K562 (cell line): ENCODE results near the gene SLC16A10. TPM values are rescaled to one million over a fixed set of nuclear protein-coding genes. Genes with fewer than 3 reads are reported as not detected.
A peak's percentile ranks its signal among the peaks of the same experiment; 100 is the strongest.

Source experiments
- BCL6 ChIP-seq: fragments of 250-450 bp; sonication (Bioruptor Pico); IDR thresholded peaks from 2 replicates; pipeline ENCODE4 v1.4.0; 2020
- CBX1 ChIP-seq: sonication (generic); IDR thresholded peaks from 2 replicates; pipeline ENCODE4 v1.6.1; 2016; ENCODE audit warnings: antibody characterized with exemption, low read depth, mild to moderate bottlenecking
- CTBP1 ChIP-seq: fragments of 450-650 bp; IDR thresholded peaks from 2 replicates; pipeline ENCODE4 v1.6.1; 2016; ENCODE audit warnings: borderline replicate concordance
- ETV6 ChIP-seq, 3 experiments: fragments of 150-350 bp in 1 of 3; sonication (generic) in 1 of 3; formaldehyde crosslinking in 1 of 3; IDR thresholded peaks; 2 replicates each; pipeline versions ENCODE4 v1.6.1 to v1.8.0; 2014 to 2022; ENCODE audit warnings: borderline replicate concordance in 2 of 3, low read depth in 2 of 3, antibody characterized with exemption in 1 of 3, low read length in 1 of 3, mild to moderate bottlenecking in 1 of 3, missing genetic modification reagents in 1 of 3
- HDAC6 ChIP-seq: IDR thresholded peaks from 2 replicates; pipeline ENCODE4 v1.6.1; 2012; ENCODE audit warnings: low read depth, mild to moderate bottlenecking, control low read depth, inconsistent platforms, low read length, moderate library complexity
- MXI1 ChIP-seq: IDR thresholded peaks from 2 replicates; pipeline ENCODE4 v1.6.1; 2011; ENCODE audit warnings: low read depth, mild to moderate bottlenecking, improper control_type of control experiment, low read length
- RBFOX2 ChIP-seq: fragments of 200-400 bp; formaldehyde crosslinking; IDR thresholded peaks from 2 replicates; pipeline ENCODE4 v1.6.1; 2017; ENCODE audit warnings: low read depth, mild to moderate bottlenecking, low read length, moderate library complexity
- RBM15 ChIP-seq: fragments of 200-400 bp; formaldehyde crosslinking; IDR thresholded peaks from 2 replicates; pipeline ENCODE4 v1.6.1; 2018; ENCODE audit warnings: mild to moderate bottlenecking, low read length, moderate library complexity; ENCODE audit not compliant: insufficient read depth
- SMARCE1 ChIP-seq: fragments of 450-650 bp; IDR thresholded peaks from 2 replicates; pipeline ENCODE4 v1.7.1; 2016; ENCODE audit warnings: mild to moderate bottlenecking
- ZNF586 ChIP-seq: fragments of 450-650 bp; formaldehyde crosslinking; conservative IDR thresholded peaks from 2 replicates; pipeline ENCODE4 v1.4.0; 2020; ENCODE audit warnings: mild to moderate bottlenecking, moderate library complexity
- polyA plus RNA-seq, 8 experiments: library from polyadenylated mRNA; depleted of rRNA in 4 of 8; stranded (reverse) in 5 of 8; unstranded in 3 of 8; fragments of >200 nt; fragmentation: Nextera tagmentation in 2 of 8; fragmentation: Illumina TruSeq in 1 of 8; extraction: Ambion mirVana in 2 of 8; extraction: Trizol in 1 of 8; gene quantifications; 2 replicates each; pipeline versions ENCODE4 v1.2.1 to v1.2.3, GENCODE V29; 2011 to 2014; ENCODE audit warnings: inconsistent platforms in 1 of 8, missing spikeins in 1 of 8
- total RNA-seq, 7 experiments: library from RNA; depleted of rRNA in 6 of 7; stranded (reverse); fragments of >200 nt in 6 of 7; fragmentation: Illumina TruSeq in 2 of 7; extraction: Trizol in 2 of 7; gene quantifications; 2 replicates each; pipeline versions ENCODE4 v1.2.1 to v1.2.3, GENCODE V29; 2011 to 2021; ENCODE audit warnings: low replicate concordance in 1 of 7
- TF ChIP-seq, protein P1 (sequence below): fragments of 250-450 bp; sonication (Bioruptor Pico); IDR thresholded peaks from 2 replicates; pipeline ENCODE4 v1.5.0; 2020; ENCODE audit warnings: mild to moderate bottlenecking
- TF ChIP-seq, protein P2 (sequence below): fragments of 250-450 bp; sonication (Bioruptor Pico); IDR thresholded peaks from 2 replicates; pipeline ENCODE4 v1.8.0; 2021; ENCODE audit warnings: mild to moderate bottlenecking, moderate library complexity
- TF ChIP-seq, protein P3 (sequence below): sonication (generic); formaldehyde crosslinking; IDR thresholded peaks from 2 replicates; pipeline ENCODE4 v1.8.1; 2023; ENCODE audit warnings: missing genetic modification reagents, mild to moderate bottlenecking, borderline replicate concordance
- TF ChIP-seq, protein P4 (sequence below): fragments of 450-650 bp; formaldehyde crosslinking; IDR thresholded peaks from 2 replicates; pipeline ENCODE4 v1.4.0; 2020; ENCODE audit warnings: mild to moderate bottlenecking, moderate library complexity

Gene SLC16A10
- total and polyA plus RNA-seq, 9 of the 15 experiments (the other 6 are each of a cell fraction or from before 2014, with no cell fraction given): 0.02 to 0.54 (median 0.24) TPM; not detected in 4

DNA sequence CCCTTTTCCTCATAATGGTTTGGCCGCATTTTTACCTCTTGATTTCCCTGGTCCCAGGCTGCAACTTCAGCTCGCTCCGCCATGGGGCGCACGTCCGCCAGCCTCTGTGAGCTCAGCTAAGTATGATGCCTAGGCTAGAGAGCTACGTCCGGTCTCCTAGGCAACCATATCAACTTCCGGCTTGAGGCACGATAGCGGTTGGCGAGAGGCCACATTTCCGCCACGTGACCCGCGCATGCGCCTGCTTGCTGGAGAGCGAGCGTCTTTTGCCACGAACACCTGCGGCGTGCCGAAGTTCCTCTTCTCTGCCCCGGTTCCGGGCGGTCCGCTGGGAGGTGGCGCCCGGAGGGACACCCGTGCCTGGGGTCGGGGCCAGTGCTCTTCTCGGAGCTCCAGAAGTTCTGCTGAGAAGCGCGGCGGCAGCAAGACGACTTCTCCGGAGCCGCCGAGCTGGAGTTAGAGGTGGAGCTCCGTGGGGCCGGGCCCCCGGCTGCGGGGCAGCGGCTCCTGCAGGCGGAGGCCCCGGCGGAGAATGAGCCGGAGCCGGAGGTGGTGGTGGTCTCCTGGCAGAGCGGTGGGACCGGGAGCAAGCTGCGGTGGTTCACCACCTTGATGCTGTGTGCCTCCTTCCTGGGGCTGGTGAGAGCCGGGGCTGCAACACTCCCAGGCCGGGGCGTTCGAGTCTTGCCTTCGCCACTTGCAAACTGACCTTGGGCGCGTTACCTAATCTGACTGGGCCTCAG, 172.0 kb downstream of the SLC16A10 start (continued):
- TF ChIP-seq RBM15 (no peak), SMARCE1 (no peak; the same call in 1 of the 2 replicates), ETV6 (IDR thresholded peaks at IDR 0.05; ENCODE audit: borderline replicate concordance in 1 of 2, low read depth in 2 of 2, low read length in 1 of 2) (no peak; a peak in 1 of 4 replicates), ETV6 (CRISPR knock-in tag; IDR thresholded peaks at IDR 0.05; ENCODE audit: borderline replicate concordance) (peak; percentile 83; the same call in 1 of the 2 replicates), ZNF586 (CRISPR knock-in tag) (no peak), MXI1 (peak; percentile 89), CBX1 (0 out of 2 replicates have a peak, but pooled peaks have one; percentile 75), HDAC6 (no peak), RBFOX2 (peak; percentile 92), CTBP1 (peak; percentile 89), BCL6 (CRISPR knock-in tag) (no peak)
- TF ChIP-seq, protein P1, sequence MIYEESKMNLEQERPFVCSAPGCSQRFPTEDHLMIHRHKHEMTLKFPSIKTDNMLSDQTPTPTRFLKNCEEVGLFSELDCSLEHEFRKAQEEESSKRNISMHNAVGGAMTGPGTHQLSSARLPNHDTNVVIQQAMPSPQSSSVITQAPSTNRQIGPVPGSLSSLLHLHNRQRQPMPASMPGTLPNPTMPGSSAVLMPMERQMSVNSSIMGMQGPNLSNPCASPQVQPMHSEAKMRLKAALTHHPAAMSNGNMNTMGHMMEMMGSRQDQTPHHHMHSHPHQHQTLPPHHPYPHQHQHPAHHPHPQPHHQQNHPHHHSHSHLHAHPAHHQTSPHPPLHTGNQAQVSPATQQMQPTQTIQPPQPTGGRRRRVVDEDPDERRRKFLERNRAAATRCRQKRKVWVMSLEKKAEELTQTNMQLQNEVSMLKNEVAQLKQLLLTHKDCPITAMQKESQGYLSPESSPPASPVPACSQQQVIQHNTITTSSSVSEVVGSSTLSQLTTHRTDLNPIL (CRISPR knock-in tag): no peak
- TF ChIP-seq, protein P2, sequence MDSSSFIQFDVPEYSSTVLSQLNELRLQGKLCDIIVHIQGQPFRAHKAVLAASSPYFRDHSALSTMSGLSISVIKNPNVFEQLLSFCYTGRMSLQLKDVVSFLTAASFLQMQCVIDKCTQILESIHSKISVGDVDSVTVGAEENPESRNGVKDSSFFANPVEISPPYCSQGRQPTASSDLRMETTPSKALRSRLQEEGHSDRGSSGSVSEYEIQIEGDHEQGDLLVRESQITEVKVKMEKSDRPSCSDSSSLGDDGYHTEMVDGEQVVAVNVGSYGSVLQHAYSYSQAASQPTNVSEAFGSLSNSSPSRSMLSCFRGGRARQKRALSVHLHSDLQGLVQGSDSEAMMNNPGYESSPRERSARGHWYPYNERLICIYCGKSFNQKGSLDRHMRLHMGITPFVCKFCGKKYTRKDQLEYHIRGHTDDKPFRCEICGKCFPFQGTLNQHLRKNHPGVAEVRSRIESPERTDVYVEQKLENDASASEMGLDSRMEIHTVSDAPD (CRISPR knock-in tag): no peak
- TF ChIP-seq, protein P3, sequence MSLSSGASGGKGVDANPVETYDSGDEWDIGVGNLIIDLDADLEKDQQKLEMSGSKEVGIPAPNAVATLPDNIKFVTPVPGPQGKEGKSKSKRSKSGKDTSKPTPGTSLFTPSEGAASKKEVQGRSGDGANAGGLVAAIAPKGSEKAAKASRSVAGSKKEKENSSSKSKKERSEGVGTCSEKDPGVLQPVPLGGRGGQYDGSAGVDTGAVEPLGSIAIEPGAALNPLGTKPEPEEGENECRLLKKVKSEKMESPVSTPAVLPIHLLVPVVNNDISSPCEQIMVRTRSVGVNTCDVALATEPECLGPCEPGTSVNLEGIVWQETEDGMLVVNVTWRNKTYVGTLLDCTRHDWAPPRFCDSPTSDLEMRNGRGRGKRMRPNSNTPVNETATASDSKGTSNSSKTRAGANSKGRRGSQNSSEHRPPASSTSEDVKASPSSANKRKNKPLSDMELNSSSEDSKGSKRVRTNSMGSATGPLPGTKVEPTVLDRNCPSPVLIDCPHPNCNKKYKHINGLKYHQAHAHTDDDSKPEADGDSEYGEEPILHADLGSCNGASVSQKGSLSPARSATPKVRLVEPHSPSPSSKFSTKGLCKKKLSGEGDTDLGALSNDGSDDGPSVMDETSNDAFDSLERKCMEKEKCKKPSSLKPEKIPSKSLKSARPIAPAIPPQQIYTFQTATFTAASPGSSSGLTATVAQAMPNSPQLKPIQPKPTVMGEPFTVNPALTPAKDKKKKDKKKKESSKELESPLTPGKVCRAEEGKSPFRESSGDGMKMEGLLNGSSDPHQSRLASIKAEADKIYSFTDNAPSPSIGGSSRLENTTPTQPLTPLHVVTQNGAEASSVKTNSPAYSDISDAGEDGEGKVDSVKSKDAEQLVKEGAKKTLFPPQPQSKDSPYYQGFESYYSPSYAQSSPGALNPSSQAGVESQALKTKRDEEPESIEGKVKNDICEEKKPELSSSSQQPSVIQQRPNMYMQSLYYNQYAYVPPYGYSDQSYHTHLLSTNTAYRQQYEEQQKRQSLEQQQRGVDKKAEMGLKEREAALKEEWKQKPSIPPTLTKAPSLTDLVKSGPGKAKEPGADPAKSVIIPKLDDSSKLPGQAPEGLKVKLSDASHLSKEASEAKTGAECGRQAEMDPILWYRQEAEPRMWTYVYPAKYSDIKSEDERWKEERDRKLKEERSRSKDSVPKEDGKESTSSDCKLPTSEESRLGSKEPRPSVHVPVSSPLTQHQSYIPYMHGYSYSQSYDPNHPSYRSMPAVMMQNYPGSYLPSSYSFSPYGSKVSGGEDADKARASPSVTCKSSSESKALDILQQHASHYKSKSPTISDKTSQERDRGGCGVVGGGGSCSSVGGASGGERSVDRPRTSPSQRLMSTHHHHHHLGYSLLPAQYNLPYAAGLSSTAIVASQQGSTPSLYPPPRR (CRISPR knock-in tag): no peak
- TF ChIP-seq, protein P4, sequence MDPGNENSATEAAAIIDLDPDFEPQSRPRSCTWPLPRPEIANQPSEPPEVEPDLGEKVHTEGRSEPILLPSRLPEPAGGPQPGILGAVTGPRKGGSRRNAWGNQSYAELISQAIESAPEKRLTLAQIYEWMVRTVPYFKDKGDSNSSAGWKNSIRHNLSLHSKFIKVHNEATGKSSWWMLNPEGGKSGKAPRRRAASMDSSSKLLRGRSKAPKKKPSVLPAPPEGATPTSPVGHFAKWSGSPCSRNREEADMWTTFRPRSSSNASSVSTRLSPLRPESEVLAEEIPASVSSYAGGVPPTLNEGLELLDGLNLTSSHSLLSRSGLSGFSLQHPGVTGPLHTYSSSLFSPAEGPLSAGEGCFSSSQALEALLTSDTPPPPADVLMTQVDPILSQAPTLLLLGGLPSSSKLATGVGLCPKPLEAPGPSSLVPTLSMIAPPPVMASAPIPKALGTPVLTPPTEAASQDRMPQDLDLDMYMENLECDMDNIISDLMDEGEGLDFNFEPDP: no peak
